Activated CD4-positive, alpha-beta T cell treated with anti-CD3 and anti-CD28 coated beads, Interleukin-2, amount 50 U/mL, for 4 hours (primary cell): ENCODE data around the gene DHFR.

Experiments
- DNase-seq, 2 experiments: peaks; one replicate each; pipeline ENCODE4 v3.0.0-alpha.2; 2020

DHFR gene

DNA sequence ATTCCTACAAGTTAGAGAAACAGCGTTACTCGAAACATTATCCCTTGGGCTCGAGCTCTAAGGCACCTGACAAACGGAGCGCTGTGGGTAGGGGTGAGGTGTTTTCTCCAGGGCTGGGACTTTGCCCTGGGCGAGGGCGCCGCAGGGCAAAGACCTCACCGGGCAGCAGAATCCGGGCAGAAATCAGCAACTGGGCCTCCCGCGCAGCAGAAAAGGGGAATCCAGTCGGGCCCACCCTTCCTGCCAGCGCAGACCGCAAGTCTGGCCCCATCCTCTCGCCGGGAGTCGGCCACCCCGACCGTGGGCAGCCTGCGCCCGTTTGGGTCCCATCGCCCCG is 761 bp downstream of the DHFR start:
- peak in 1 of 2 experiments; percentile 1 for DNase-seq

DNA sequence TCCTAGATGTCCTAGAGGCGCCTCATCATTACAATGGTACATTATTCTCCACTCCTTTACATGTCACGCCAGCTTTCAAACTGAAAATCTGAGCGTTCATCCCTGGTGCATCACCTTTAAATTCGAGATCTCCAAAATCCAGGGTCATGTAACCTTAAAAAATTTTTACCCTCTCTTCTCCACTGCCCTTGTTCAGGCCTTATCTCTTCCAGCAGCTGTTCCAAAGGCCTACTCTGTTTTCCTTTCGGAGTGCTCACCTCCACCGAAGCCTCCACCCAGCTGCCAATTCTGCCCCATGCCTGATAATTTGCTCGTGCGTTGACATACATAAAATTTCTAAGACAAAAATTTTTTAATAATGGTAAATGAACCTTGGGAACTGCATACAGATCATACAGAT is 1.3 kb downstream of the DHFR start:
- DNase-seq, result no peak

DNA sequence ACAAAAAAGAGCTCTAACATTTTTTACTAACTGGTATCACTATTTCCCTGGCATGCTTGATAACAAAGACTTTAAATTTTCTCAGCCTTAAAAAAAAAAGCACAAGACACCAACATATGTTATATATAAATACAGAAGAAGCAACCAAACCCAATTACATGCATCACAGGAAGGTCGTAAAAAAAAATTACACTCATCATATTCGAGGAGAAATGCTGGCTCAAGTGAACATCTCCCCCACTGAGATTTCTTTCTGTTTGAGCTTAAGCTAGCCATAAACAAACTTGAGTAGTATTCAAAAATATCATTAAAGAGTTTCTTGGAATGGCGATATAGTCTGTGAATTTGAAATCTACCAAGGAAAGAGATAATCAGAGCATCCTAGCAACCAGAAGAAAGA is 7.9 kb downstream of the DHFR start:
- no peak for DNase-seq

DNA sequence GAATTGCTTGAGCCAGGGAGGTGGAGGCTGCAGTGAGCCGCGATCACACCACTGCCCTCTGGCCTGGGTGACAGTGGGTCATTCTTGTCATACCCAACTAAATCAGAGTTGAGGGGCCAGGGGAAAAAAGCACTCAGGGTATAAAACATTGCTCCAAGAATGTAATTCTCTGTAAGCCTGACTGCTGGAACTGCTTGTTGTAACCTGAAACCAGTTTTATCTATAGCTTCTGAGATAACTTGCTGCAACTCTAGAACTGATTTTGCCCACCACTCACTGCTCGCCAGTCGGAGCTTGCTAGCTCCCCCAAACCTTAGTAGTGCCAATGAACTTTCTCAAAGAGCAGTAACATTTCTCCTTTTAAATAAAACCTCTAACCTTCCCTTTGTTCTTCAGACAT is 9.9 kb downstream of the DHFR start:
- DNase-seq, result no peak

DNA sequence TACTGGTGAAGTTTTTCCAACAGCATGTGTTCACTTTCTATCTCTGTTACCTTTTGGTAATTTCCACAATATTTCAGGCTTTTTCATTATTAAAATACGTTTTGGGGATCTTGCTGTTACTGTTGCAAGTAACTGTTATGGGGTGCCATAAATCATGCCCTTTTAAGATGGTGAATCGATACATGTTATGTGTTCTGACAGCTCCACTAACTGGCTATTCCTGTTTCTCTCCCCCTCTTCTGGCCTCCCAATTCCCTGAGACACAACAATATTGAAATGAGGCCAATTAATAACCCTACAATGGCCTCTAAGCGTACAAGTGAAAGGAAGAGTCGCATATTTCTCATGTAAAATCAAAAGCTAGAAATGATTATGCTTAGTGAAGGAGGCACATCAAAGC is 13.4 kb downstream of the DHFR start:
- DNase-seq, result no peak

DNA sequence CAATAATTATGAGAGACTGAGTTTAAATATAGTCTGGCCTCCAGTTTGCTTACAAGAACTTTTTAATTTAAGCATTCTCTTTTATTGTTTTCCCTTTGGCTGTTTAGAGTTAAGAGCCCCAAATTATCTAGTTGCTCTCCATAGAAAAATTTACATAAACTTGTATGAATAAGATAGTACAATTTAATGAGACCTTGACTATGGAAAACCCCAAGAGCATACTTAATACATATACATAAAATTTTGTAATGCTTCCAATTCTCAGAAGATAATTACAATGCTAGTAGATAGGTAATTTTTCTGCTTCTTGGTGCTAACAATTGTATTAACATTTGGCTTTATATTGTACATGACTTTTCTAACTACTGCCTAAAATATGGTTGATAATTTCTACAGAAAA is 20.6 kb downstream of the DHFR start:
- no peak for DNase-seq

DNA sequence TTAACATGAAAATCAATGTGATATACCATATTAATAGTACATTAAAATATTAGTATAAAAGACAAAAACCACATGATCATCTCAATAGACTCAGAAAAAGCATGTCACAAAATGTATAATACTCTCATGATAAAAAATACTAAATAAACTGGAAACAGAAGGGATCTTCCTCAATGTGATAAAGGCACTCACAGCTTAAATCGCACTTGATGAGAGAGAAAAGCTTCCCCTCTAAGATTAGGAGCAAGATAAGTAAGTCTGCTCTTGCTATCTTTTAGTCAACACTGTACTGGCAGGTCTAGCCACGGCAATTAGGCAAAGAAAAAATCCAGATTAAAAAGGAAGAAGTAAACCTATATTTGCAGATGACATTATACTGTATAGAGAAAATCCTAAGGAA is 22.1 kb downstream of the DHFR start:
- DNase-seq, result no peak

DNA sequence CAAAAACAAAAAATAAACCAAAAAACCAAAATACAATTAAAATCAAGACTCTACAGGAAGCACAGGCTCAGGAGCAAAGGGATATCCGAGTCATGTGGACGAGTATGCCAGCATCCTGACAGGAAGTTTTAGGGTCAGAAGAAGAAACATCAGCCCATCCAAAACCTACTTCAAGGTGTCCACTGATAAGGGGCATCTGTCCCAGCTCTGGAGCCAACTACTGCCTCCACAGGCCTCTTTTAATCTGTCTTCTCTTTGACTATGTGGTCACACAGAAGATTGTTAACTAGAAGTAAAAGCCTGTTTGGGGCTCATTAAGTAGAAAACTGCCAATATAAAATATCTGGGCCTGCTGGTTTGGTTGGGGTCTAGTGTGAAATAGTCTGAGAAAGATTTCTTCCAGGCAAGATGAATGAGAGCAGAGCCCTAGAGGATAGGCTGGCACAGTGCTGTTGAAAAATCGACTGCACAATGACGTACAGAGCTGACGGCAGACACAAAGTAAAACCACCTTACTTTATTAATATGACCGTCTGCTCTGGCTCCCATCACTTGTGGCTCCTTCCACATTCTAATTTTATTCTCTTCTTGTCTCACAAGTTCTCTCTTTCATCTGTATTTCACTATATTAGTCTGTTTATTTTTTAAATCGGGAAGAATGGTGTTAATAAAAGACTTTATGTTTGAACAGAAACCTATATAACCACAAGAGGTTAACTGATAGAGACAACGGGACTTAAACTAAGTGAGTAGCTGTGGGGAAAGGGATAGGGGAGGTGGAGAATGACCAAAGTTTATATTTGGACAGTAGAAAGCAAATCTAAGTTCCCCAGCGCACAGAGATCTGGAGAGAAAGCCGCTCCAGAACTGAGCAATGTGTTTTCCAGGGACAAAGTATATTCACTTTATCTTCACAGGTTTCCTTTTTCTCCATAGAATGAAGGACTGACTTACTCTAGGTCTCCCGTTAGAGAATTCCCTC is 23.2 kb downstream of the DHFR start:
- no peak for DNase-seq

DNA sequence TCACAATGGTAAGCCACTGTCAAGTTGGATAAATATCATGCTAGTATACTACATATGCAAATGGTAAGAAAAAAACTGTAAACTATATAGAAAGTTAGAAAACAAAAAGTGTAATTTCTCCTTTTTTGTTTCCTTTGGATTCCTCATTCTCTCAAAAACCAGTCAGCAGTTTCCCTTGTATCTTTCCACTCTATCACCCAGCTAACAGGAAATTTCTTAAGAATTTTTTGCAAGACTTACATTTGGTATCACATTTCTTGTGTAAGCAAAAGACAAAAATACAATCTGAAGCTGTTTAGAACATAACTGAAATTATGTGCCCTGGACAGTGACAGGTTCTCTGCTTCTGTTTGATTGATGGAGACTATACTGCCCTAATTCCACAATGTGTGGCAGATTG is 25.5 kb downstream of the DHFR start:
- DNase-seq, result no peak

DNA sequence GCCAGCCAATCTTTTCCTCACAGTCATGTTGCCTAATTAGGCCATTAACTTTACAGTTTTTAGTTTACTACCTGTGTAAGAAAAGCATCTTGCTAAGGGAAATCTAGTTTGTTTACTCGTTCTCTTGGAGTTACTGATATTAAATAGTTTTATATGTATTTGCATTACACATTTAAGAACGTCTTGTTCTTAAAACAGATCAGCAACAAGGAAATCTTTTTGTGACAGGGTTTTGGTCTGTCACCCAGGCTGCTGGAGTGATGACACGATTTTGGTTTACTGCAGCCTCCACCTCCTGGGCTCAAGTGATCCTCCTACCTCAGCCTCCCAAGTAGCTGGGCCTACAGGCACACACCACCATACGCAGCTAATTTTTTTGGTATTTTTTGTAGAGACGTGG is 29.6 kb downstream of the DHFR start:
- no peak for DNase-seq

DNA sequence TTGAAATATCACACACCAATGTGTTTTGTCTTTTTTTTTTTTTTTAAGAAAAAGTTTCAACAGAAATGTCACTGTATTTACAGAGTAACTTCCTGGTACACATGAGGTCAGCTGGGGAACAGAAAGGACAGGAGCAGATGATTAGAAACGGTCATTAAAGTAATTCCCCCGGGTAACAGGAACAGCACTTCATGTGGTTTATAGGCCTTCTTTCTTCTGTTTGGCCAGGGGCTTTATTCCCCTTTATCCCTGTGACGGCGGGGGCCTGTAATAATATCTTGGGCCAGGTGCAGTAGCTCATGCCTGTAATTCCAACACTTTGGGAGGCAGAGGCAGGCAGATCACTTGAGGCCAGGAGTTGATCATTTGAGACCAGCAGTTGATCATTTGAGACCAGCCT is 30.8 kb downstream of the DHFR start:
- DNase-seq, result no peak

DNA sequence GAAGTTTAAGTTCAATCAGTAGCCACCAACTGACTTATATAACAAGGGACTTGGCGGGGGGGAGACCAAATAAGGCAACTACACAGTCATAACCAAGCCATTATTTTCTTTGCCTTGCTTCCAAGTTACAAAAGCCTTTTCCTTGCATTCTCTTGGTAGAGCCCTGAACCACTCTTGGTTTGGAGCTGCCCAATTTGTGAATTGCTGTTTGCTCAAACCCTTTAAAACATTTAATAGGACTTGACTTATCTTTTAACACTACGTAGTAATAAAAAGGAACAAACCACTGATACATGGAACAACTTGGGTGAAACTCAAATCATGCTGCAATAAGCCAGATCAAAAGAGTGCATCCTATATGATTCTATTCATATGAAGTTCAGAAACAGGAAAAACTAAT is 32.0 kb downstream of the DHFR start:
- DNase-seq, result no peak

DNA sequence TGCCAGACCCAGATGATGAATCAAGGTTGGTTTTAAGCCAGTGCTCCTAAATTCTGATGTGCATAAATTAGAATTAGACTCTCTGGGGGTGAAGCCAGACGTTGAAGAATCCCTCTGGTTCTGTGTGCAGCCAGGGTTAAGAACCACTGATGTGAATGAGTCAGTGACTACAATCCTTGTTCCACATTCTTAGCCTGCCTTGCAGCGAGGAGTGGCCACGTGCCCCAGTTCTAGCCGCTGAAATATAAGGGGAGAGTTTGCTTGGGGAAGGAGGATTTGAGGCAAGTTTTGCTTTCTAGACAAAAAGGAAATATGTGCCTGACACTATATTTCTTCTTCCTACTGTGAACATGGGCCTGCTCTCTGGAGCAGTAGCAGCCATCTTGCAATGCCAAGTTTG is 34.6 kb downstream of the DHFR start:
- DNase-seq, result no peak

DNA sequence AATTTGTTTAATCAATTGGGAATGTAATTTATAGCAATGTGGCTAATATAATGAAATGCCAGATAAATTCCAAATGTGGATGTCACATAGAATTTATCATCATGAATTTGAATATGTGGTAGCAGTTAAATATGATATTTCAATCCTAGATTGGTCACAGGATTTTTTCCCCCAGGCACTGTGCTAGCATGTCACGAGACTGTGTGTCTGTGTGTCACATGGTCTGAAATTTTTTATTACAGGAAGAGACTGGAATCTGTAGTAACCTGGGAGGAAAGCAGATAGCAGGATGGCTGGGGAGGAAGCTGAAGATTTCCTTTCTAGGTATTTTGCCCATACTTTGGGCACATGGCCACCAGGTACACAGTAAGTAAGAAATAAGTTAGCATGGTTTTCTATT is 35.7 kb downstream of the DHFR start:
- DNase-seq, result no peak

DNA sequence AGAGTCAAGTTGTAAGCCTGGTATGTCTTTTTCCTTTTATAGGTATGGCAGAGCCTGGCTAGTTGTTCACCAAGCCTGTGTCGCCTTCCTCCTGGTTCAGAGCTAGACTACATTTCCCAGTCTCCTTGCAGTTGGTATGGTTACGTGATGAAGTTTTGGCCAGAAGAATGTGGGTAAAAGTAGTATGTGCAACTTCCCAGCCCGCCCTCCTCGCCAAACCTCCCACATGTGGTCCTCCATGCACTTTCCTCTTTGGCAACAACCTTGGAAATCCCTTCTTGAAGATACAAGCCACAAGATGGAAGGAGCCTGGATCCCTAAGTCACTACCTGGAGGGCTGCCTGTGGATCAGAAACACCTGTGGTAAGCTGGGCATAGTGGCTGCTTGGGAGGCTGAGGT is 36.3 kb downstream of the DHFR start:
- no peak for DNase-seq

DNA sequence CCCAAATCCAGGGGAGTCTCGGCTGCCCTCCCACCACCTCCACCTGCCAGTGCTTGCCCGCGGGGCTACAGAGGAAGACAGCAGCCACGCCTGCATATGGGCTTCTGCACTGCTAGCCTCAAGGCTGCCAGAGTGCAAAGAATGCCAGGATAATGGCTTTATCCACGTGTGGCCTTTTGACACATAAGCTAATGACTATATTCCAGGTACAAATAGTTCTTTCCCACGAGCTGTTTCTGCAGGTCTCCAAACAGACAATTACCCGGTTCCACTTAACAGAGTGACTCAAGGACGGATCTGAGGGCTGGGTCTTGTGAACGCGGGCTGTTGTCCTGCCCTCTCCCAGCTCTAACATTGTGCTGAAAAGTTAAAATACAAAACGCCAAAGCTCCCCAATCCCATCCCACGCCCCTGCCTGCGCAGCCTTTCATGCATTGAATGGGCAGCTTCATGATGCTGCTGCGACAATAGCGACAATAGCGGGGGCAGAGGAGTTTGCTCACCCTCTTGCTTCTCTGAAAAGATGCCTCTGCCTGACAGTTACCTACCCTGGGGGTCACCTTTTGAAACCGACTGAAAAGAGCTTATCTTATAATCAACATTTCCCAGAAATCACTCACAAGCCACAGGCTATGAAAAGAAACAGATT is 39.4 kb downstream of the DHFR start:
- DNase-seq, result no peak

DNA sequence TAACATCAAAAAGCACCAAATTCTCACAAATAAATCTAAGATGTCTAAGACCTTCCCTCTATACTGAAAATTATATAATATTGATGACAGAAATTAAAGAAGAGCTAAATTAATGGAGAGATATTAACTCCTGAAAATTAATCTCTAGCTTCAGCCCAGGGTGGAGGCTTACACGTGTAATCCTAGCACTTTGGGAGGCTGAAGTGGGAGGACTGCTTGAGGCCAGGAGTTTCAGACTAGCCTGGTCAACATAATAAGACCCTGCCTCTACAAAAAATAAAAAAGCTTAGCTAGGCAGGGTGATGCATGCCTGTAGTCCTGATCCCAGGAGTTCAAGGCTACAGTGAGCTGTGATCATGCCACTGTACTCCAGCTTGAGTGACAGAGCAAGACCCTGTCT is 45.1 kb downstream of the DHFR start:
- no peak for DNase-seq

DNA sequence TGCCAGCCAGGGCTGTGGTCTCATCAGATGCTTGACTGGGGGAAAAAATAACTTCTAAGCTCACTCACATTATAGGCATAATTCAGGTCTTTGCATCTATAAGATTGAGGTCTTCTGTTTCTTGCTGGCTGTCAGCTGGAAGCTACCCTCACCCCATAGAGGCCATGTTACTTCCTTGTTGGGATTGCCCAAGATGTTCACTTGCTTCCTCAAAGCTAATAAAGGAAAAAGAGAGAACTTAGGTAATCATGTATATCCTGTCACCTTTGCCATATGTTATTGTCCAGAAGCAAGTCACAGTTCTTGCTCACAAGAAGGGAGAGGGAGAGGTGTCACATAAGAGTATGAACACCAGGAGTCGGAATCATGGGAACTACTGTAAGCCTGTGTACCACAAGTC is 46.1 kb downstream of the DHFR start:
- DNase-seq, result no peak

DNA sequence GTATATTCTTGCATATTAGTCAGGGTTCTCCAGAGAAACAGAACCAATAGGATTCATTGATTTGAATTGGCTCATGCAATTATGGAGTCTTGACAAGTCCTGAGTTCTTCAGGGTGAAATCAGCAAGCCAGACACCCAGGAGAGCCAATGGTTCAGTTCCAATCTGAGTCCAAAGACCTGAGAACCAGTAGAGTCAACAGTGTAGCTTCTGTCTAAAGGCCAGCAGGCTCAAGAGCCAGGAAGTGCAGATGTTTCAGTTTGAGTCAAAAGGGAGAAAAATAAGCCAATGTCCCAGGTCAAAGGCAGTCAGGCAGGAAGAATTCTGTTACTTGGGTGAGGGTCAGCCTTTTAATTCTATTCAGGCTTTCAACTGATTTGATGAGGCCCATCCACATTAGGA is 47.0 kb downstream of the DHFR start:
- no peak for DNase-seq

DNA sequence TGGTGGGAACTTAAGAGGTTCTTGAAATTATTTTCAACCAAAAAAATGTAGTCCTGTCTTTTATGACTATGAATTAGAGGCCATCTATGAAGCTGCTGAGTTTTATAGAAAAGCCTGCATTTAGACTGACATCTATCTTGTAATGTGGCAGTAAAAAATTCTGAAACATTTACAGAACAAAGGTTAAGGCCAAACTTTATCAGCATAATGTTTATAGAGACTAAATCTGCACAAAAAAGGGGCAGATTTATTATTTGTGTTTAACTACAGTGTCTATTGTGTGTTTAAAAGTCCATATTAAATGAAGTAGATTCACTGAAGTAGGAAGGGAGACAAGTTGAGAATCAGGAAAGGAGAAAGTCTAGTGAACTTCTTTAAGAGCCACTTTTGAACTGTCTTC is 47.4 kb downstream of the DHFR start:
- DNase-seq, result no peak

DNA sequence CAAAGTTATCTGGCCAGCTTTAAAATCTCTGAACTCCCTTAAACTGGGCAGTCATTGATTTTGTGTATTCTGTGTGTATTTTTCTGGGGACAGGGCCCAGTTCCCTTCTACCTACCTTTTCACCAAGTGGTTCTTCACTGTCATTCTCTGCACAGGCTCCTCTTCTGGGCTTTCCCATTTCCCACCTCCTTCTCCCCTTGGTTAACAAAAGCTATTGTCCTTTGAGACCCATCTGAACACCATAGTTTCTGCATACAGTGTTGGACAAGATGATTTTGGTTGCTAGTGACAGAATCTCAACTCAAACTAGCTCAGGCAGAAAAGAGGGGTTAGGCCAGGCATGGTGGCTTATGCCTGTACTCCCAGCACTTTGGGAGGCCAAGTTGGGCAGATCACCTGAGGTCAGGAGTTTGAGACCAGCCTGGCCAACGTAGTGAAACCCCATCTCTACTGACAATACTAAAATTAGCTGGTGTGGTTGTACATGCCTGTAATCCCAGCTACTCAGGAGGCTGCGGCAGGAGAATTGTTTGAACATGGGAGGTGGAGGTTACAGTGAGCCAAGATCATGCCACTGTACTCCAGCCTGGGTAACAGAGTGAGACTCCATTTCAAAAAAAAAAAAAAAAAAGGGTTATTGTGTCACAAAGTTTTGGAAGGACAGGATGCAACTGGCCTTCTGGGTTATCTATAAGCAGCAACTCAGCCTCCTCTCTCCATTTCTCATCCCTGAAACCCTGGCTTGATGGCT is 53.7 kb downstream of the DHFR start:
- DNase-seq, result no peak

DNA sequence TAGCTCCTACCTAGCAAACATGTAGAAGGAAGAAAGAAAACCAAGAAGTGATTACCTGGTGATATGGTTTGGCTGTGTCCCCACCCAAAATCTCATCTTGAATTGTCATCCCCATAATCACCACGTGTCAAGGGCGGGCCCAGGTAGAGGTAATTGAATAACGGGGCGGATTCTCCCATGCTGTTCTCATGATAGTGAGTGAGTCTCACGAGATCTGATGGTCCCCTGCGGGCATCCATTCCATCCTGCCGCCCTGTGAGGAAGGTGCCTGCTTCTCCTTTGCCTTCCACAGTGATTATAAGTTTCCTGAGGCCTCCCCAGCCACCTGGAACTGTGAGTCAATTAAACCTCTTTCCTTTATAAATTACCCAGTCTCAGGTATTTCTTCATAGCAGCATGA is 57.3 kb downstream of the DHFR start:
- DNase-seq, result no peak

DNA sequence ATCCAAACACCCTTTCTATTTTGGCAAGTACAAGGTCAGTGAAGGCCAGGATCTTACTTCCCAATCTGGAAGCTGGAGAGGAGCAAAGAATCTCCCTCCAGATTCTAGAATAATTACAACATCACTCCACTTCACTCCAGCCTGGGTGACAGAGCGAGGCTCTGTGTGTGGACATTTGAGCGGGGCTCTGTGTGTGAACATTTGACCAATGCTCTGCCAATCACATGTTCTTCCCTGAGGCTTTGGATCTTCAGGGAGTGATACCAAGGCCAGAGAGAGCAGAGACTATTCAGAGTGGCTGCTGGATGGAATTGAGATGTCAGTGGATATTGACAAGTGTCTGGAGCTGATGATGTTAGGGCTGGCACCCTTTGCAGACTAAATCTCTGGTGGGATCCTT is 60.0 kb downstream of the DHFR start:
- DNase-seq, result no peak

DNA sequence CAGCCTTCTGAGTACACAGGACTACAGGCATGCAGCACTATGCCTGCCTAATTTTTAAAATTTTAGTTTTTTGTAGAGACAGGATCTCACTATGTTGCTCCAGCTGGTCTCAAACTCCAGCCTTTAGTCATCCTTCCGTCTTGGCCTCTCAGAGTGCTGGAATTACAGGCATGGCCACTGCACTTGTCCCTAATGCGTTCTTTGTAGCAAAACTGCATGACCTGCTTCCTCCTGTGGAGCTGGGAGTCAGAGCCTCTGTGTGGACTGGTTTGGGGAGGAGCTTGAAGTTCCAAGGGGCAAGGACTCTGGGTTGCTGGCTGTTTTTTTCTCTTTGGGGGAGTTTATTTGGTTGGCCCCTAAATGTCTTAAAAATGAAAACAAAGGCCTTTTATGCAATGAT is 62.0 kb downstream of the DHFR start:
- DNase-seq, result no peak
